Ascending aorta (tissue), 2 donors: ENCODE measurements around the gene ANGEL1. TPM values are rescaled to one million over a fixed set of nuclear protein-coding genes. Genes with fewer than 3 reads are reported as not detected.

Experiments used
- DNase-seq, 2 donors: peaks; one replicate each; pipeline ENCODE4 v3.0.0-alpha.2; 2019; ENCODE audit warnings: low spot score in 2 of 2
- H3K27ac ChIP-seq, 2 donors: fragments of 200-600 bp; sonication (generic); one replicate each; pipeline ENCODE4 v1.5.1; 2016 to 2017; ENCODE audit warnings: mild to moderate bottlenecking in 1 of 2
- H3K27me3 ChIP-seq: fragments of 200-600 bp; sonication (generic); one replicate; pipeline ENCODE4 v1.5.1; 2017
- H3K36me3 ChIP-seq, 2 donors: fragments of 200-600 bp; sonication (generic); one replicate each; pipeline ENCODE4 v1.5.1; 2016
- H3K4me1 ChIP-seq, 2 donors: fragments of 200-600 bp; sonication (generic); one replicate each; pipeline ENCODE4 v1.5.1; 2016 to 2017; ENCODE audit warnings: mild to moderate bottlenecking in 1 of 2
- H3K4me3 ChIP-seq, 2 donors: fragments of 200-600 bp; sonication (generic); one replicate each; pipeline ENCODE4 v1.5.1; 2016 to 2017; ENCODE audit warnings: mild to moderate bottlenecking in 1 of 2
- H3K9me3 ChIP-seq, 2 donors: fragments of 200-600 bp; sonication (generic); one replicate each; pipeline ENCODE4 v1.5.1; 2016
- intact Hi-C: fragments of 100-400 bp; cut with DNase I; formaldehyde crosslinking; loops from one replicate; pipeline ENCODE4 v1.15.1; 2023
- total RNA-seq: library from RNA; depleted of rRNA; stranded (reverse); fragments of >200 nt; gene quantifications from one replicate; pipeline ENCODE4 v1.1.0, GENCODE V29; 2016
- TF ChIP-seq, protein P1 (sequence below), 3 experiments: fragments of 200-600 bp in 2 of 3; fragments of 450-650 bp in 1 of 3; sonication (generic) in 2 of 3; IDR thresholded peaks; one replicate each; pipeline ENCODE4 v1.5.1; 2016 to 2019; ENCODE audit warnings: antibody characterized with exemption in 3 of 3, mild to moderate bottlenecking in 1 of 3, moderate library complexity in 1 of 3

The ANGEL1 gene
- total RNA-seq, 1 donor from 2014 or later: 15.5 TPM

DNA sequence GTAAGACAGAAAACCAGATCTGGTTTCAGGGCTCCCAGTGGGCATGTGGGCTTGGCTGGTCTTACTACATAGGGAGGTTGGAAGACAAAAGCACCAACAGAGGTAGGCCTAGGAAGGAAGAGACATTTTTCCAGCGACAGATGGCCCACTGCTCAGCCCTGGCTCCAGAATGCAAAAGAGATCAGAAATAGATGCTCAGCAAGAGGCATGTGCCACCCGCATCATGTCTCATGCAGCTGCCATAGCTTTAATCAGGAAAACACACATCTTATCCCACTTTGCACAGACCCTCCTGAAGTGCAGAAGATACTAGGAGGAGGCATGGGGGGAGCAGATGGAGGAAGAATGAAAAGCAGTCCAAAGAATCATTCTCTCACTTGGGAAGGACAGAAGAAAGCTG is 26.1 kb downstream of the ANGEL1 start:
- no peak for DNase-seq
- intact Hi-C loops: no loop called here
- TF ChIP-seq, protein P1, sequence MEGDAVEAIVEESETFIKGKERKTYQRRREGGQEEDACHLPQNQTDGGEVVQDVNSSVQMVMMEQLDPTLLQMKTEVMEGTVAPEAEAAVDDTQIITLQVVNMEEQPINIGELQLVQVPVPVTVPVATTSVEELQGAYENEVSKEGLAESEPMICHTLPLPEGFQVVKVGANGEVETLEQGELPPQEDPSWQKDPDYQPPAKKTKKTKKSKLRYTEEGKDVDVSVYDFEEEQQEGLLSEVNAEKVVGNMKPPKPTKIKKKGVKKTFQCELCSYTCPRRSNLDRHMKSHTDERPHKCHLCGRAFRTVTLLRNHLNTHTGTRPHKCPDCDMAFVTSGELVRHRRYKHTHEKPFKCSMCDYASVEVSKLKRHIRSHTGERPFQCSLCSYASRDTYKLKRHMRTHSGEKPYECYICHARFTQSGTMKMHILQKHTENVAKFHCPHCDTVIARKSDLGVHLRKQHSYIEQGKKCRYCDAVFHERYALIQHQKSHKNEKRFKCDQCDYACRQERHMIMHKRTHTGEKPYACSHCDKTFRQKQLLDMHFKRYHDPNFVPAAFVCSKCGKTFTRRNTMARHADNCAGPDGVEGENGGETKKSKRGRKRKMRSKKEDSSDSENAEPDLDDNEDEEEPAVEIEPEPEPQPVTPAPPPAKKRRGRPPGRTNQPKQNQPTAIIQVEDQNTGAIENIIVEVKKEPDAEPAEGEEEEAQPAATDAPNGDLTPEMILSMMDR (IDR thresholded peaks at IDR 0.05): no peak
- Histone ChIP-seq H3K9me3 (no peaks in the 10 kb centered on the region), H3K36me3 (peaks cover 27 to 36% of the 10 kb centered on the region in 2 donors), H3K4me3 (no peak overlapping the region), H3K27me3 (no peaks in the 10 kb centered on the region), H3K4me1 (peaks cover 0 to 10% of the 10 kb centered on the region in 2 donors), H3K27ac (no peak overlapping the region)

DNA sequence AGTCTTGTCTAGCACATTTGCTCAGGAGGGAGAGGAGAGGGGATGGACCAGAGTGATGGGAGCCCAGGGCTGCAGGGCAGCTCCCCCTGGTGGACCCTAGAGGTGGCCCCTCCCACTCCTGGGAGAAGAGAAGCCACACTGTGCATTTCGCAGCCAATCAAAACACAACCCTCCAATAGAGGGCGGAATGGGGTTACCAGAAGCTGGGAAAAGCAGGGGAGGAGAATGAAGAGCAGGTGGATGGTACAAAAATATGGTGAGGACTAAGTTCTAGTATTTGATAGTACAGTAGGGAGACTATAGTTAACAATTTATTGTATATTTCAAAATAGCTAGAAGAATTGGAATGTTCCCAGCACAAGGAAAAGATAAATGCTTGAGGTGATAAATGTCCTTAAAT is 27.8 kb downstream of the ANGEL1 start:
- Histone ChIP-seq H3K4me1 (peaks cover 0 to 10% of the 10 kb centered on the region in 2 donors), H3K27ac (peak overlapping the region; percentile 40 to 59), H3K36me3 (peaks cover 20 to 23% of the 10 kb centered on the region in 2 donors), H3K9me3 (no peaks in the 10 kb centered on the region), H3K27me3 (no peaks in the 10 kb centered on the region), H3K4me3 (no peak overlapping the region)
- TF ChIP-seq, protein P1 (IDR thresholded peaks at IDR 0.05): peak; percentile 83 to 92 (median 89)
- intact Hi-C loops: loop anchor here (1.0 to 2.0 kb wide), 3 partner anchors 24 to 75 kb away; partner anchors contain the start of genes ANGEL1 and VASH1
- DNase-seq: peak in 1 of 2 donors; percentile 92

DNA sequence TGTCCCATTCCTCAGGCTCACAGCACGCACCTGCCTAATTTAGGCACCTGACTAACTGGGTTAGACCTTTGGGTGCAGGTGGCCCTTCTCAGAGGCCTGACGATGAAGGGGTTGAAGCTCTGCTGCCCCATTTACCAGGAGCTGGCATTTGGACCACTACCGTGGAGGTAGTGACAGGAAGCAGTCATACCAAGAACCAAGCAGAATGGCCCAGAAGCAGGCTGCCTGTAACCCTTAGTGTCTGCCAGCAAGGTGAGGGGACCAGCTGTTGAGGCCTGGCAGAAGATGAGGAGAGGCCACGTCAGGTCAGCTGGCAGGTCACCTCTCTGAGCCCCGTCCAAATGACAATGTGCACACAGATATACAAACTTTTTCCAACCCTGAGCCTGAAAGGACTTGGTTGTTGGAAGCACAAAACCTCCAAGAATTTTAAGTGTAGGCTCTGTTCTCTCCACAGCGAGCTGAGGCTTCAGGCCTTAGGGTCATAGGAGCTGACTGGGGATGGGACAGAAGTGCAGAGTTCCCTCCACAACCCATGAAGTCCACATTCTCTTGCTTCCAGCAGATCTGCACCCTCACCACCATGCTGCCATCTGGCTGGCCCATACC is 28.3 kb downstream of the ANGEL1 start:
- H3K27ac ChIP-seq: peak overlapping the region; percentile 19 to 59
- no peaks in the 10 kb centered on the region for H3K27me3 ChIP-seq
- TF ChIP-seq, protein P1 (IDR thresholded peaks at IDR 0.05): no peak
- H3K4me1 ChIP-seq: peaks cover 0 to 10% of the 10 kb centered on the region in 2 donors
- intact Hi-C loops: loop anchor here (2.0 kb wide), 2 partner anchors 24 to 28 kb away; partner anchors contain the start of genes ANGEL1 and VASH1
- H3K9me3 ChIP-seq: no peaks in the 10 kb centered on the region
- DNase-seq: no peak
- H3K4me3 ChIP-seq: no peak overlapping the region
- peaks cover 16 to 20% of the 10 kb centered on the region in 2 donors for H3K36me3 ChIP-seq

DNA sequence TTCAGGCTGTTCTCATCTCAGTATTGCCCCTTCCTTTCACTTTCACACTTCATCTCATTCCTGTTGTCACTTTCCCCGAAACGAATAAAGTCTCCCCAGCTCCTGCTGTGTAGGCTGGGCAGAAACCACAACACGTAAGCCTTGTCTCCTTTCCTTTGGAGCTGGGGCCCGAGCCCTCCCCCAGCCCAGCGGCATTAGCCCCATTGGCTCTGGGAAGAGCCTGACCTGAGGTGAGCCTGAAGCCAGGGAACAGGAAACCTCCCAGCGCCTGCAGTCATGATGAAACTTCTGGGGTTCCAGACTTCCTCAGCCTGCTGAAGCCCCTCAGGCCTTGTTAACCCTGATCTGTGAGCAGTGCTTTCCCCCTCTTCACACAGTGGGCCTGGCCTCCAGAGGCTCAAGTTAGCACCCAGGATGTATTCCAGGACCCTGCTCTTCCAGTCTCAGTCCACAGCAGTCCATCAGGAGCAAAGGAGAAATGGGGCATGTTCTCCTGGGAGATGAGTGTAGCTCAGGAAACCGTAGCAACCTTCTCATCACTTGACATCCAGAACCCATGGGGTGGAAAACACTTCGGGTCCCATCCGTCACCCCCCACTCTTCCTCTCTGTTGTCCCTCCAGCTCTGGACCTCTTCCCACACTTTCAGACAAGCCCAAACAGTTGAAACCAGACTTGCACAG is 29.7 kb downstream of the ANGEL1 start:
- DNase-seq: no peak
- intact Hi-C loops: no loop called here
- Histone ChIP-seq H3K27me3 (no peaks in the 10 kb centered on the region), H3K9me3 (no peaks in the 10 kb centered on the region), H3K4me3 (no peak overlapping the region), H3K36me3 (peaks cover 10 to 14% of the 10 kb centered on the region in 2 donors), H3K4me1 (peaks cover 0 to 10% of the 10 kb centered on the region in 2 donors), H3K27ac (peak overlapping the region; percentile 59 to 65)
- TF ChIP-seq, protein P1 (IDR thresholded peaks at IDR 0.05): no peak

DNA sequence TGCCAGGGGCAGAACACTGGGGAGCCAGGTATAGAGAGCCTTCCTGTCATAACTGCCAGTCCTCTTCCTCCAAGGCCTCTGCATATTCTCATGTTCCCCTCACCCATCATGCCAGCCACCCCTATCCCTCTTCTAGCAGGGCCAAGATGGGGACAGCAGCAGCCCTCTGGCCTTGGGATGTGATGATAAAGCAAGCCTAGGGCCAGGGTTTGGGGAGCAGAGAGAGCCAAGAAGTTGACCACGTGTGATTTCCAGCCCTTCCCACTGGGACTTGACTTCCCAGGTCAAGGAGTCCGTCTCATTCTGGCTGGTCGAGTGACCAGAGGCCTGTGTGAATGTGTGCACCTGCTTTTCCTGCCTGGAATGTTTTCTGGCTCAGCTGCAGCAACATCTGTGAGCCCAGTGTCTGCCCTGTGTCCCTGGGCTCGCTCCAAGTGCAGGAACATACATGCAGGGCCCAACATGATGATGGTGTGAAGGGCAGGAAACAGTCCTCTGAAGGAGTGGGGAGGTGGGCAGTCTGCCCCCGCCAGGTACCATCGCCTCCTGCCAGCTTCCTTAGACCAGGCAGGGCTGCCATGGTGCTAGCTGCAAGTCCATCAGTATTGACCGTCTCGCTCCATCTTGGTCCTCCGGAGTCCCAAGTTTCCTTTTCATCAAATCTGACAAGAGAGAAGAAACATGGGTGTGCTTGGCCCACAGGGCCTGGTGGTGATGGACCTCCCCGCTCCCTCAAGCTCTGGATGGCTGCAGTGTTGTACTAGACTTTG is 30.4 kb downstream of the ANGEL1 start:
- DNase-seq: no peak
- H3K36me3 ChIP-seq: peaks cover 5 to 10% of the 10 kb centered on the region in 2 donors

More for the DNA sequence above, 30.4 kb downstream of the ANGEL1 start:
- Histone ChIP-seq H3K4me3 (no peak overlapping the region), H3K27me3 (no peaks in the 10 kb centered on the region), H3K27ac (peak overlapping the region; percentile 59 to 65), H3K4me1 (peaks cover 0 to 10% of the 10 kb centered on the region in 2 donors), H3K9me3 (no peaks in the 10 kb centered on the region)
- intact Hi-C loops: no loop called here
- TF ChIP-seq, protein P1 (IDR thresholded peaks at IDR 0.05): no peak
